A549 (cell line): ENCODE results near the gene UNC79.

Source experiments
- CHD4 ChIP-seq: fragments of 200-600 bp; sonication (generic); IDR thresholded peaks from 2 replicates; pipeline ENCODE4 v1.6.1; 2016; ENCODE audit warnings: antibody characterized with exemption, mild to moderate bottlenecking, borderline replicate concordance
- CTCF ChIP-seq: fragments of >200 bp; sonication (Bioruptor Twin); formaldehyde crosslinking; IDR thresholded peaks from 3 replicates; pipeline ENCODE4 v1.5.1; 2016
- JUNB ChIP-seq: fragments of >200 bp; sonication (Bioruptor Twin); formaldehyde crosslinking; IDR thresholded peaks from 2 replicates; pipeline ENCODE4 v1.6.1; 2016
- MAX ChIP-seq: IDR thresholded peaks from 2 replicates; pipeline ENCODE4 v1.6.1; 2012
- NFE2L2 ChIP-seq: fragments of 150-350 bp; conservative IDR thresholded peaks from 2 replicates; pipeline ENCODE4 v1.6.1; 2014; ENCODE audit warnings: low read length
- POLR2A ChIP-seq: IDR thresholded peaks from 2 replicates; pipeline ENCODE4 v1.6.1; 2012; ENCODE audit warnings: mild to moderate bottlenecking, low read length
- RAD21 ChIP-seq, 2 experiments: fragments of >200 bp in 1 of 2; sonication (Bioruptor Twin) in 1 of 2; formaldehyde crosslinking in 1 of 2; IDR thresholded peaks in 1 of 2; conservative IDR thresholded peaks in 1 of 2; 2 replicates in 1 of 2; 3 replicates in 1 of 2; pipeline ENCODE4 v1.6.1; 2012 to 2018; ENCODE audit warnings: inconsistent platforms in 1 of 2
- USF2 ChIP-seq: fragments of 450-650 bp; IDR thresholded peaks from 2 replicates; pipeline ENCODE4 v1.6.1; 2014; ENCODE audit warnings: antibody characterized with exemption
- ZFP36 ChIP-seq: fragments of 450-650 bp; IDR thresholded peaks from 2 replicates; pipeline ENCODE4 v1.6.1; 2014; ENCODE audit warnings: borderline replicate concordance; ENCODE audit not compliant: partially characterized antibody

GRCh38 chr14:93743270-93744060, 312.7 kb downstream of the UNC79 start:
- TF ChIP-seq CHD4 (no peak), USF2 (no peak), POLR2A (no peak), ZFP36 (no peak), CTCF (no peak), RAD21 (conservative IDR thresholded peaks at IDR 0.05 in 1 of 2, IDR thresholded peaks at IDR 0.05 in 1 of 2) (no peak), MAX (no peak), NFE2L2 (no peak), JUNB (no peak)
